Esophagus muscularis mucosa (tissue), 4 donors: Measurements from ENCODE around the gene NABP1. TPM values are rescaled to one million over a fixed set of nuclear protein-coding genes. Genes with fewer than 3 reads are reported as not detected.

Experiments
- DNase-seq: peaks from one replicate; pipeline ENCODE4 v3.0.0-alpha.2; 2017; ENCODE audit errors: extremely low spot score
- H3K27ac ChIP-seq, 4 donors: fragments of 200-600 bp; sonication (generic); replicated peaks in 1 of 4; 1 replicate in 3 of 4; 2 replicates in 1 of 4; pipeline ENCODE4 v1.5.1; 2016 to 2019; ENCODE audit warnings: mild to moderate bottlenecking in 1 of 4
- H3K27me3 ChIP-seq, 4 donors: fragments of 200-600 bp; sonication (generic); one replicate each; pipeline versions ENCODE4 v1.5.1 to v1.6.0; 2016 to 2019
- H3K36me3 ChIP-seq, 4 donors: fragments of 200-600 bp; sonication (generic); one replicate each; pipeline ENCODE4 v1.5.1; 2016 to 2019
- H3K4me1 ChIP-seq, 4 donors: fragments of 200-600 bp; sonication (generic); one replicate each; pipeline ENCODE4 v1.5.1; 2016 to 2019
- H3K4me3 ChIP-seq, 4 donors: fragments of 200-600 bp; sonication (generic); 1 replicate in 2 of 4; 2 replicates in 2 of 4; pipeline ENCODE4 v1.5.1; 2016 to 2019; ENCODE audit warnings: mild to moderate bottlenecking in 4 of 4, moderate library complexity in 1 of 4
- H3K9me3 ChIP-seq, 4 donors: fragments of 200-600 bp; sonication (generic); 1 replicate in 3 of 4; 2 replicates in 1 of 4; pipeline ENCODE4 v1.5.1; 2016 to 2019
- CTCF ChIP-seq, 3 experiments: fragments of 200-600 bp in 2 of 3; fragments of 450-650 bp in 1 of 3; sonication (generic) in 2 of 3; IDR thresholded peaks; one replicate each; pipeline ENCODE4 v1.5.1; 2017 to 2019; ENCODE audit warnings: antibody characterized with exemption in 3 of 3, mild to moderate bottlenecking in 2 of 3, moderate library complexity in 1 of 3
- EP300 ChIP-seq: sonication (generic); formaldehyde crosslinking; IDR thresholded peaks from one replicate; pipeline ENCODE4 v1.6.1; 2017; ENCODE audit warnings: antibody characterized with exemption
- POLR2A ChIP-seq: fragments of 450-650 bp; IDR thresholded peaks from one replicate; pipeline ENCODE4 v1.6.1; 2017; ENCODE audit warnings: antibody characterized with exemption, moderate library complexity, mild to moderate bottlenecking, low read depth
- POLR2AphosphoS5 ChIP-seq, 2 donors: sonication (generic); formaldehyde crosslinking; IDR thresholded peaks; one replicate each; pipeline ENCODE4 v1.6.1; 2017; ENCODE audit warnings: antibody characterized with exemption in 2 of 2
- WGBS: methylation state at CpG from one replicate; pipeline ENCODE4 v1.1.5; 2018; 5-methylcytosine and 5-hydroxymethylcytosine counted together
- intact Hi-C: fragments of 100-400 bp; cut with DNase I; formaldehyde crosslinking; loops from one replicate; pipeline ENCODE4 v1.15.1; 2023
- total RNA-seq, 4 donors: library from RNA; depleted of rRNA; stranded (reverse); fragments of >200 nt; gene quantifications; one replicate each; pipeline versions ENCODE4 v1.1.0 to v1.2.1, GENCODE V29; 2016

NABP1 gene
- total RNA-seq, 4 donors from 2014 or later = 4.2 to 27.8 (median 8.0) TPM

GRCh38 chr2:191701029-191701428, 23.1 kb downstream of the NABP1 start:
- no peak overlapping the region for H3K4me3 ChIP-seq
- no peaks in the 10 kb centered on the region for H3K9me3 ChIP-seq
- no peak for DNase-seq
- peaks cover 0 to 3% (median 0%) of the 10 kb centered on the region in 4 donors for H3K27me3 ChIP-seq
- no peak for TF ChIP-seq POLR2AphosphoS5 (IDR thresholded peaks at IDR 0.05)
- no peak for TF ChIP-seq CTCF (IDR thresholded peaks at IDR 0.05)
- H3K4me1 ChIP-seq = peaks cover 0 to 4% (median under 1%) of the 10 kb centered on the region in 4 donors
- 76% methylated on average over 1 of the region's 1 CpG for WGBS
- H3K27ac ChIP-seq = no peak overlapping the region
- H3K36me3 ChIP-seq = no peaks in the 10 kb centered on the region
- intact Hi-C loops = no loop called here

- no peak for DNase-seq
- intact Hi-C loops = no loop called here
- WGBS = 47% methylated on average over 2 of the region's 2 CpGs
- no peak overlapping the region for H3K27ac ChIP-seq
- peaks cover 0 to 3% (median 0%) of the 10 kb centered on the region in 4 donors for H3K27me3 ChIP-seq
- no peaks in the 10 kb centered on the region for H3K4me1 ChIP-seq
- no peak overlapping the region for H3K4me3 ChIP-seq
- H3K9me3 ChIP-seq = no peaks in the 10 kb centered on the region
- no peaks in the 10 kb centered on the region for H3K36me3 ChIP-seq
- TF ChIP-seq CTCF (IDR thresholded peaks at IDR 0.05) (no peak), EP300 (no peak), POLR2A (no peak), POLR2AphosphoS5 (IDR thresholded peaks at IDR 0.05) (no peak)
Observed at GRCh38 chr2:191701696-191702095, 23.8 kb downstream of the NABP1 start.

- 97% methylated on average over 7 of the region's 7 CpGs for WGBS
- TF ChIP-seq CTCF (IDR thresholded peaks at IDR 0.05) (no peak), EP300 (no peak), POLR2A (no peak), POLR2AphosphoS5 (IDR thresholded peaks at IDR 0.05) (no peak)
- no peaks in the 10 kb centered on the region for H3K36me3 ChIP-seq
- H3K27ac ChIP-seq = no peak overlapping the region
- no peak for DNase-seq
- no peaks in the 10 kb centered on the region for H3K4me1 ChIP-seq
- H3K27me3 ChIP-seq = peaks cover 0 to 3% (median 0%) of the 10 kb centered on the region in 4 donors
- intact Hi-C loops = no loop called here
- H3K9me3 ChIP-seq = no peaks in the 10 kb centered on the region
- H3K4me3 ChIP-seq = no peak overlapping the region
Observed at GRCh38 chr2:191703079-191703725, 25.3 kb downstream of the NABP1 start.

GRCh38 chr2:191705084-191705483, 27.1 kb downstream of the NABP1 start:
- DNase-seq = no peak
- intact Hi-C loops = no loop called here
- no peaks in the 10 kb centered on the region for H3K9me3 ChIP-seq
- WGBS = 83% methylated on average over 4 of the region's 4 CpGs
- no peak overlapping the region for H3K27ac ChIP-seq
- H3K27me3 ChIP-seq = peaks cover 0 to 3% (median 0%) of the 10 kb centered on the region in 4 donors
- no peak for TF ChIP-seq POLR2A
- no peak for TF ChIP-seq POLR2AphosphoS5 (IDR thresholded peaks at IDR 0.05)
- TF ChIP-seq EP300 = no peak
- no peak for TF ChIP-seq CTCF (IDR thresholded peaks at IDR 0.05)
- H3K36me3 ChIP-seq = no peaks in the 10 kb centered on the region
- H3K4me3 ChIP-seq = no peak overlapping the region
- H3K4me1 ChIP-seq = no peaks in the 10 kb centered on the region

GRCh38 chr2:191705701-191706100, 27.8 kb downstream of the NABP1 start:
- Histone ChIP-seq H3K9me3 (no peaks in the 10 kb centered on the region), H3K27ac (no peak overlapping the region), H3K4me1 (no peaks in the 10 kb centered on the region), H3K4me3 (no peak overlapping the region), H3K27me3 (peaks cover 0 to 3% (median 0%) of the 10 kb centered on the region in 4 donors), H3K36me3 (no peaks in the 10 kb centered on the region)
- intact Hi-C loops = no loop called here
- TF ChIP-seq POLR2AphosphoS5 (IDR thresholded peaks at IDR 0.05) (no peak), POLR2A (no peak), EP300 (no peak), CTCF (IDR thresholded peaks at IDR 0.05) (no peak)
- WGBS = 78% methylated on average over 1 of the region's 1 CpG
- no peak for DNase-seq
